ENCODE data around the gene SREK1. TPM values are rescaled to one million over a fixed set of nuclear protein-coding genes. Genes with fewer than 3 reads are reported as not detected.

Gene SREK1
- total RNA-seq, 2 experiments from 2014 or later, result 50.9 to 54.1 TPM

DNA sequence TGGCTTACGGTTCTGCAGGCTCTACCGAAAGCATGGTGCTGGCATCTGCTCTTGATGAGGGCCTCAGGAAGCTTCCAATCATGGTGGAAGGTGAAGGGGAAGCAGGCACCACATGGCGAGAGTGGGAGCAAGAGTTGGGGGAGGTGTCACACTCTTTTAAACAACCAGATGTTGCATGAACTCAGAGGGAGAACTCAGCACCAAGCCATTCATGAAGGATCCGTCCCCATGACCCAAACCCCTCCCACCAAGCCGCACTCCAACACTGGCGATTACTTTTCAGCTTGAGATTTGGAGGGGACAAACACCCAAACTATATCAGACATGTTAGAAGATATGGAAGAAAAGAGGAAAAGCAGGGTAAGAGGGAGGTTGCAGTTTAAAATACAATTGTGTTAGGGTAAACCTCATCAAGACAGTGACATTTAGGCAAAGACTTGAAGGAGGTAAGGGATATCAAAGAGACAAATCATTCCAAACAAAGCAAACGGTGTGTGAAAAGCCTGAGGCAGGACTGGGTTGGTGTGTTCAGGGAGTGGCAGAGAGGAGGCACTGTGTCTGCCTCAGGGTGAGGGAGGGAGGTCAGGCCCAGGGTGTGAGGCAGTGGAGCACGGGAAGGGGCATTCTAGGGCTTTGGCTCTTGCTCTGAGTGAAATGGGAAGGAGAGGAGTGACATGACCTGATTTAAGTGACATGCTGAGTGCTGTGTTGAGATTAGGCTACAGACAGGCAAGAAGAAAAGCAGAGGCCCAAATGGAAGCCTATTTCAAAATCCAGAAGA is 80.9 kb downstream of the SREK1 start:
- DNase-seq, result no peak
- H3K4me3 Mint-ChIP-seq, result no peak overlapping the region
- H3K27ac Mint-ChIP-seq, result no peak overlapping the region
- ChIA-PET CTCF (interaction anchor here (0.7 kb wide), 1 partner anchor 329 kb away, joined by 3 read pairs; no protein-coding TSS in a partner anchor), POLR2A (no interaction called here)
- H3K4me1 Mint-ChIP-seq (ENCODE audit: low read depth), result no peaks in the 10 kb centered on the region
- intact Hi-C loops (cut with micrococcal nuclease), result no loop called here
- no peaks in the 10 kb centered on the region for H3K27me3 Mint-ChIP-seq
- peaks cover 5% of the 10 kb centered on the region for H3K9me3 Mint-ChIP-seq
- H3K36me3 Mint-ChIP-seq, result peaks cover 2% of the 10 kb centered on the region

- Mint-ChIP-seq H3K4me1 (ENCODE audit: low read depth) (no peaks in the 10 kb centered on the region), H3K27me3 (no peaks in the 10 kb centered on the region), H3K4me3 (no peak overlapping the region), H3K27ac (no peak overlapping the region), H3K36me3 (no peaks in the 10 kb centered on the region), H3K9me3 (peaks cover 5% of the 10 kb centered on the region)
- CTCF ChIA-PET, result no interaction called here
- POLR2A ChIA-PET, result no interaction called here
- intact Hi-C loops (cut with micrococcal nuclease), result no loop called here
- no peak for DNase-seq
These were observed 86.5 kb downstream of the SREK1 start for GRCh38 chr5:66230551-66230950.

DNA sequence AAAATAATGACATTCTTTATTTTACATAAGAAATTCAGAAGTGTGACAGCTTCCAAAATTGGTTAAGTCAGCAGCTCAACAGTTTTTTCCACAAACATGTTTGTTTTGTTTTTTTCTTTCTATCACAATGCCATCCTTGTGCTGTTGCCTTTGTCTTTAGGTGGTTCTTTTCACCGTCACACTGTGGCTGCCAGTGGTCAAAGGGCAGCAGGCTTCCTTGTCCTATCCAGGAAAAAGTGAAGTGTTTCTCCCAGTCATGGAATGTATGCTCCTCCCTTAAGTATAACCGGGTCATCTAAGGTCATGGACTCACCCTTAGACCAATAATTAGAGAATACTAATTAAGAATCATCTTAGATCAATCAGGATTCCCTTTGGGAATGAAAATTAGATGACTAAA is 87.4 kb downstream of the SREK1 start:
- ChIA-PET POLR2A (interaction anchor here (0.6 kb wide), 1 partner anchor 9 kb away, joined by 4 read pairs; no protein-coding TSS in a partner anchor), CTCF (interaction anchor here (0.6 kb wide), 1 partner anchor 1431 kb away, joined by 4 read pairs; no protein-coding TSS in a partner anchor)
- Mint-ChIP-seq H3K36me3 (no peaks in the 10 kb centered on the region), H3K9me3 (no peaks in the 10 kb centered on the region), H3K4me1 (ENCODE audit: low read depth) (no peaks in the 10 kb centered on the region), H3K4me3 (no peak overlapping the region), H3K27me3 (no peaks in the 10 kb centered on the region), H3K27ac (no peak overlapping the region)
- no peak for DNase-seq
- intact Hi-C loops (cut with micrococcal nuclease), result no loop called here

- H3K4me3 Mint-ChIP-seq, result no peak overlapping the region
- DNase-seq, result no peak
- no peak overlapping the region for H3K27ac Mint-ChIP-seq
- ChIA-PET CTCF (no interaction called here), POLR2A (interaction anchor here (0.6 kb wide), 1 partner anchor 8 kb away, joined by 4 read pairs; no protein-coding TSS in a partner anchor)
- no peaks in the 10 kb centered on the region for H3K27me3 Mint-ChIP-seq
- no peaks in the 10 kb centered on the region for H3K9me3 Mint-ChIP-seq
- H3K36me3 Mint-ChIP-seq, result no peaks in the 10 kb centered on the region
- intact Hi-C loops (cut with micrococcal nuclease), result no loop called here
- no peaks in the 10 kb centered on the region for H3K4me1 Mint-ChIP-seq (ENCODE audit: low read depth)
These were observed 88.2 kb downstream of the SREK1 start for GRCh38 chr5:66232275-66232674.

DNA sequence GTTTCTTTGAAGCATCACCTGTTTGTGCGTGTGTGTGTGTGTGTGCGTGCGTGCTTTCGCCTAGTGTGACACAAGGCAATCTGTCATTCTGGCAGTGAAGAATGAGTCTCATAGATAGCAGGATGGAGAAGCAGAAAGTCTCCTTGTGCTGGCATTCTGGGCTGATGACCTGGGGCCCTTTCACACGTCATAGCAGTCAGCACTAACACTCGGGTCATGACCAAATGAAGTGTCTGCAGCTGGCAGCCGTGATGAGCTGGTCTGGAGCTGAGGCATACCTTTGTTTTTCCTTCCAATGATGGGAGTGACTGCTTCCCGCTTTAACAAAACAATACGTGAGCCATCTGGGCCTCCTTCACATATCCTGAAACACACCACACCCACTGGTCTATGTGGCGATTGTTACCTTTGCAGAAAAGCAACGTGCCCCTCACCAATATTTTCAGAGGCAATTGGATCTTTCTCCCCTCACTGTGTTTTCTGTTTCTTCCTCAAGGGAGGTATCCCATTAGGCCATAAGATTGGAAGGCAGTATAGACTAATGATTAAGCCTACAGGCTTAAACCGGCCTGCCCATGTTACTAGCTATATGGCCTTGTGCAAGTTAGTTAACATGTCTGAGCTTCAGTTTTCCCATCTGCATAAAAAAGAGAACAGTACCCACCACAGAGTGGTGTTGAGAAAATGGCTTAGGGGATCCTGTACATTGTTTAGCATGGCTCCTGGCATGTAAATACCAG is 88.8 kb downstream of the SREK1 start:
- ChIA-PET CTCF (no interaction called here), POLR2A (no interaction called here)
- H3K9me3 Mint-ChIP-seq, result no peaks in the 10 kb centered on the region
- no peaks in the 10 kb centered on the region for H3K36me3 Mint-ChIP-seq
- no peak overlapping the region for H3K4me3 Mint-ChIP-seq
- no peak for DNase-seq
- no peaks in the 10 kb centered on the region for H3K4me1 Mint-ChIP-seq (ENCODE audit: low read depth)
- H3K27me3 Mint-ChIP-seq, result no peaks in the 10 kb centered on the region
- H3K27ac Mint-ChIP-seq, result no peak overlapping the region
- intact Hi-C loops (cut with micrococcal nuclease), result no loop called here

Other genes starting within 250 kb of the SREK1 start
- gene ERBIN, start 217.7 kb upstream of the SREK1 start, total RNA-seq, result 10 to 100 TPM; 42.6 to 47.0 TPM

All from activated CD4-positive, alpha-beta memory T cell treated with anti-CD3 and anti-CD28 coated beads for 36 hours (primary cell).